GM18858 (cell line): ENCODE data around the gene APP.

ENCODE experiments used
- ATAC-seq: cut with Tn5 transposase; IDR thresholded peaks from one replicate; pipeline ENCODE4 v1.9.1; 2021; ENCODE audit not compliant: unreplicated experiment

The APP gene

GRCh38 chr21:25986928-25987327, 183.6 kb downstream of the APP start:
- ATAC-seq = no peak

GRCh38 chr21:25985990-25986389, 184.6 kb downstream of the APP start:
- no peak for ATAC-seq

- ATAC-seq = no peak
These were observed 186.0 kb downstream of the APP start for GRCh38 chr21:25984538-25984937.

- no peak for ATAC-seq
These were observed 186.8 kb downstream of the APP start for GRCh38 chr21:25983745-25984144.

GRCh38 chr21:25980710-25981109, 189.9 kb downstream of the APP start:
- ATAC-seq = no peak

GRCh38 chr21:25979845-25980616, 190.5 kb downstream of the APP start:
- no peak for ATAC-seq

- no peak for ATAC-seq
These were observed 193.4 kb downstream of the APP start for GRCh38 chr21:25977068-25977611.

GRCh38 chr21:25974964-25975363, 195.6 kb downstream of the APP start:
- ATAC-seq = no peak

- no peak for ATAC-seq
These were observed 200.2 kb downstream of the APP start for GRCh38 chr21:25970254-25970930.

GRCh38 chr21:25967901-25968438, 202.6 kb downstream of the APP start:
- peak; percentile 28 for ATAC-seq

GRCh38 chr21:25967181-25967900, 203.2 kb downstream of the APP start:
- peak; percentile 100 for ATAC-seq

- no peak for ATAC-seq
These were observed 204.4 kb downstream of the APP start for GRCh38 chr21:25965951-25966707.

GRCh38 chr21:25964926-25965325, 205.6 kb downstream of the APP start:
- ATAC-seq = no peak

GRCh38 chr21:25964015-25964414, 206.6 kb downstream of the APP start:
- no peak for ATAC-seq

GRCh38 chr21:25963181-25963580, 207.4 kb downstream of the APP start:
- ATAC-seq = no peak

GRCh38 chr21:25961042-25961441, 209.5 kb downstream of the APP start:
- no peak for ATAC-seq

- no peak for ATAC-seq
These were observed 210.2 kb downstream of the APP start for GRCh38 chr21:25960402-25960801.

- no peak for ATAC-seq
These were observed 210.8 kb downstream of the APP start for GRCh38 chr21:25959799-25960198.

GRCh38 chr21:25956993-25957714, 213.4 kb downstream of the APP start:
- ATAC-seq = no peak

GRCh38 chr21:25955646-25956045, 214.9 kb downstream of the APP start:
- no peak for ATAC-seq
